ENCODE results near the gene PPP1R7. TPM values are rescaled to one million over a fixed set of nuclear protein-coding genes. Genes with fewer than 3 reads are reported as not detected.

The PPP1R7 gene
- total and polyA plus RNA-seq, 4 donors = 18.0 to 45.8 (median 29.0) TPM

DNA sequence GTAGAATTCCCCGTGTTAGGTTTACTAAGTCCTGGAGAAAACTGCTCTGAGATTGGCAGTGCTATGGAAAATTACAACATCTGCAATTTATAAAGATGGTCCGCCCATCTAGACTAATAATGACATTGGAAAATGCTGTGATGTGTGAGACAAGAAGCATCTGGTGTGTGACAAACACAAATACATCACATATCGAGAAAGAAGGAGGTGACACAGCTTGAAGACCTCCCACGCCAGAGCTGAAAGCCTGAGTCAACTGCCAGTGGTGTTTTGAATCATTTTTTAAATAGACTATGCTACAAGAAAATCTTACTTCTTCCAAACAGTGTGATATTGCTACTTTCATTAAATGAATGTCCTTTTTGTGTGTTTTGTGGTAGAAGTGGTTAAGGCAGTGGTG lies 29.6 kb downstream of the PPP1R7 start (continued):
- TF ChIP-seq, protein P1, sequence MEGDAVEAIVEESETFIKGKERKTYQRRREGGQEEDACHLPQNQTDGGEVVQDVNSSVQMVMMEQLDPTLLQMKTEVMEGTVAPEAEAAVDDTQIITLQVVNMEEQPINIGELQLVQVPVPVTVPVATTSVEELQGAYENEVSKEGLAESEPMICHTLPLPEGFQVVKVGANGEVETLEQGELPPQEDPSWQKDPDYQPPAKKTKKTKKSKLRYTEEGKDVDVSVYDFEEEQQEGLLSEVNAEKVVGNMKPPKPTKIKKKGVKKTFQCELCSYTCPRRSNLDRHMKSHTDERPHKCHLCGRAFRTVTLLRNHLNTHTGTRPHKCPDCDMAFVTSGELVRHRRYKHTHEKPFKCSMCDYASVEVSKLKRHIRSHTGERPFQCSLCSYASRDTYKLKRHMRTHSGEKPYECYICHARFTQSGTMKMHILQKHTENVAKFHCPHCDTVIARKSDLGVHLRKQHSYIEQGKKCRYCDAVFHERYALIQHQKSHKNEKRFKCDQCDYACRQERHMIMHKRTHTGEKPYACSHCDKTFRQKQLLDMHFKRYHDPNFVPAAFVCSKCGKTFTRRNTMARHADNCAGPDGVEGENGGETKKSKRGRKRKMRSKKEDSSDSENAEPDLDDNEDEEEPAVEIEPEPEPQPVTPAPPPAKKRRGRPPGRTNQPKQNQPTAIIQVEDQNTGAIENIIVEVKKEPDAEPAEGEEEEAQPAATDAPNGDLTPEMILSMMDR (IDR thresholded peaks at IDR 0.05; ENCODE audit: low read depth, low read length, missing input control) = no peak

DNA sequence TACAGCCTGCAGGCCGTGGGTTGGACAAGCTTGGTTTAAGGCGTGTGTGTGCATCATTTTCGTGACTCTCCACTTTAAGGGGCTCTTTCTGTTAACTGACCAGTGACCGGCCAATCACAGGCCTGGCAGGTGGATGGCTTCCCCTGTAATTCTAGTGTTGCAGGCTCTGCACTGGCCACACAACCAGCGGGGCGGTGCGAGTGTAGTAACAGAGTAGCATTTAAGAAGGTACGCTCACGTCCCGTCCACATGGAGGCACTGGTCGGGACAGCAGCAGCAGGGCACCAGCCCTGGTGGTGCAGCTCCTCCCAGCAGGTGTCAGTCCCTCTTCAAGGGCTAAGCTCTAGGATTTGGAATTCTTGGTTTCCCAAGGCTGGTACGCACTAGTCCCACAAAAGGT lies 30.2 kb downstream of the PPP1R7 start:
- no peak overlapping the region for H3K27ac ChIP-seq (ENCODE audit: low read depth in 1 of 2, low read length in 2 of 2)
- TF ChIP-seq, protein P2, sequence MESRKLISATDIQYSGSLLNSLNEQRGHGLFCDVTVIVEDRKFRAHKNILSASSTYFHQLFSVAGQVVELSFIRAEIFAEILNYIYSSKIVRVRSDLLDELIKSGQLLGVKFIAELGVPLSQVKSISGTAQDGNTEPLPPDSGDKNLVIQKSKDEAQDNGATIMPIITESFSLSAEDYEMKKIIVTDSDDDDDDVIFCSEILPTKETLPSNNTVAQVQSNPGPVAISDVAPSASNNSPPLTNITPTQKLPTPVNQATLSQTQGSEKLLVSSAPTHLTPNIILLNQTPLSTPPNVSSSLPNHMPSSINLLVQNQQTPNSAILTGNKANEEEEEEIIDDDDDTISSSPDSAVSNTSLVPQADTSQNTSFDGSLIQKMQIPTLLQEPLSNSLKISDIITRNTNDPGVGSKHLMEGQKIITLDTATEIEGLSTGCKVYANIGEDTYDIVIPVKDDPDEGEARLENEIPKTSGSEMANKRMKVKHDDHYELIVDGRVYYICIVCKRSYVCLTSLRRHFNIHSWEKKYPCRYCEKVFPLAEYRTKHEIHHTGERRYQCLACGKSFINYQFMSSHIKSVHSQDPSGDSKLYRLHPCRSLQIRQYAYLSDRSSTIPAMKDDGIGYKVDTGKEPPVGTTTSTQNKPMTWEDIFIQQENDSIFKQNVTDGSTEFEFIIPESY (IDR thresholded peaks at IDR 0.05) = no peak
- no peak for TF ChIP-seq FOXA1 (IDR thresholded peaks at IDR 0.05)
- no peak for TF ChIP-seq HNF4G (IDR thresholded peaks at IDR 0.05)
- TF ChIP-seq YY1 (IDR thresholded peaks at IDR 0.05) = no peak
- TF ChIP-seq JUND (IDR thresholded peaks at IDR 0.05) = no peak
- no peak overlapping the region for H3K9ac ChIP-seq (ENCODE audit: low read depth in 1 of 2, low read length in 2 of 2)

DNA sequence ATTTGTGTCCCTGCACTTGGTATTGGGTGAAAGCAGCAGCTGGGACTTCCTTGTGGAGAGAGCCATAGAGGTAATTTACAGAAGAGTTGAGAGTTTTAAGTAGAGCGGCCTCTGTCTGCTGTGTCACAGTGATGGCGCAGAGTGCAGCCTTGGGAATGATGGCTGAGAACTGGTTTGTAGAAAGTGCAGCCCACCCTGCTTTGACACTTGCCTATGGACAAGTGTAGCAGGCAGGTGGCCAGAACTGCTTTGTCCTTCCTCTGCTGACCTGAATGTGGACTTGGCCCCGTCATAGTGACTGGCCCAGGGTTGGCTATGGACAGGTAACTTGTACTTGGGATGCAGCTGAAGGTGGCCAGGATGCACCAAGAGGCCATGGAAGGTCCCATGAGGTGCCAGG lies 31.9 kb downstream of the PPP1R7 start:
- peaks cover 0 to 23% (median 11%) of the 10 kb centered on the region in 4 donors for H3K36me3 ChIP-seq (ENCODE audit: control insufficient read depth in 4 of 4, insufficient read depth in 3 of 4, low read depth in 1 of 4, low read length in 3 of 4)
- no peak for DNase-seq (ENCODE audit: low spot score)

More for the DNA sequence above, 30.2 kb downstream of the PPP1R7 start:
- Histone ChIP-seq H3K4me1 (ENCODE audit: control insufficient read depth in 4 of 4, insufficient read depth in 4 of 4, low read length in 3 of 4) (no peaks in the 10 kb centered on the region), H3K27me3 (ENCODE audit: control insufficient read depth in 4 of 4, insufficient read depth in 4 of 4, low read length in 3 of 4) (no peaks in the 10 kb centered on the region), H3K4me3 (ENCODE audit: low read depth in 1 of 3, low read length in 3 of 3) (no peak overlapping the region), H3K36me3 (ENCODE audit: control insufficient read depth in 4 of 4, insufficient read depth in 3 of 4, low read depth in 1 of 4, low read length in 3 of 4) (peaks cover 0 to 23% (median 12%) of the 10 kb centered on the region in 4 donors), H3K9me3 (ENCODE audit: control insufficient read depth in 4 of 4, low read length in 3 of 4) (no peaks in the 10 kb centered on the region)
- WGBS = 98% methylated on average over 12 of the region's 12 CpGs
- DNase-seq (ENCODE audit: low spot score) = no peak

DNA sequence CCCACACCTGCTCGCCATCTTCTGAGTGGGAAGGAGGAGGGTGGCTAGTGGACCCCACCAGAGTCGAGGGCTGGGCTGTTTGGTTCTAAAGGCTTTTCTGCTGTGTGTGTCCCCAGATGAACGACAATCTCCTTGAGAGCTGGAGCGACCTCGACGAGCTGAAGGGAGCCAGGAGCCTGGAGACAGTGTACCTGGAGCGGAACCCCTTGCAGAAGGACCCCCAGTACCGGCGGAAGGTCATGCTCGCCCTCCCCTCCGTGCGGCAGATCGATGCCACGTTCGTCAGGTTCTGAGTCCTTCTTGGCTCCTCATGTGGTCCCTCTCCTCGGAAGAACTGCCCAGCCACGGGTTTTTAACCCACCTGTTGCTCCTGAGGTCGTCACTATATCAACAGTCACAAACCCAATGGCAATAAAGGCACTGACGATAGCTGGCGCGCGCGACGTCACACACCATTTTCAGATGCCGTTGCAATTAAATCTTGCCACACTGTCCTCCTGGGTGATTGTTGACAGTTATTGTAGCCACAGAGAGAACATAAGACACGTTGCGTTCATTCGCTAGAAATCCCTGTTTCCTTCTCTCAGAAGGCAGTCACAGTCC lies 32.4 kb downstream of the PPP1R7 start:
- H3K9ac ChIP-seq (ENCODE audit: low read depth in 1 of 2, low read length in 2 of 2) = no peak overlapping the region
- DNase-seq (ENCODE audit: low spot score) = no peak
- TF ChIP-seq FOXA2 (IDR thresholded peaks at IDR 0.05) (no peak), EGR1 (IDR thresholded peaks at IDR 0.05; ENCODE audit: low read depth in 2 of 2) (no peak), RAD21 (IDR thresholded peaks at IDR 0.05) (no peak), HNF4G (IDR thresholded peaks at IDR 0.05) (no peak), FOXA1 (IDR thresholded peaks at IDR 0.05) (no peak), YY1 (IDR thresholded peaks at IDR 0.05) (no peak), JUND (IDR thresholded peaks at IDR 0.05) (no peak), TAF1 (conservative IDR thresholded peaks at IDR 0.05) (no peak)
- H3K36me3 ChIP-seq (ENCODE audit: control insufficient read depth in 4 of 4, insufficient read depth in 3 of 4, low read depth in 1 of 4, low read length in 3 of 4) = peaks cover 0 to 20% (median 11%) of the 10 kb centered on the region in 4 donors
- H3K4me3 ChIP-seq (ENCODE audit: low read depth in 1 of 3, low read length in 3 of 3) = no peak overlapping the region
- no peaks in the 10 kb centered on the region for H3K27me3 ChIP-seq (ENCODE audit: control insufficient read depth in 4 of 4, insufficient read depth in 4 of 4, low read length in 3 of 4)
- no peak overlapping the region for H3K27ac ChIP-seq (ENCODE audit: low read depth in 1 of 2, low read length in 2 of 2)
- H3K9me3 ChIP-seq (ENCODE audit: control insufficient read depth in 4 of 4, low read length in 3 of 4) = no peaks in the 10 kb centered on the region
- WGBS = 97% methylated on average over 28 of the region's 28 CpGs
- no peaks in the 10 kb centered on the region for H3K4me1 ChIP-seq (ENCODE audit: control insufficient read depth in 4 of 4, insufficient read depth in 4 of 4, low read length in 3 of 4)

More for the DNA sequence above, 31.9 kb downstream of the PPP1R7 start:
- Histone ChIP-seq H3K4me1 (ENCODE audit: control insufficient read depth in 4 of 4, insufficient read depth in 4 of 4, low read length in 3 of 4) (no peaks in the 10 kb centered on the region), H3K27me3 (ENCODE audit: control insufficient read depth in 4 of 4, insufficient read depth in 4 of 4, low read length in 3 of 4) (no peaks in the 10 kb centered on the region), H3K9me3 (ENCODE audit: control insufficient read depth in 4 of 4, low read length in 3 of 4) (no peaks in the 10 kb centered on the region), H3K9ac (ENCODE audit: low read depth in 1 of 2, low read length in 2 of 2) (no peak overlapping the region), H3K4me3 (ENCODE audit: low read depth in 1 of 3, low read length in 3 of 3) (no peak overlapping the region), H3K27ac (ENCODE audit: low read depth in 1 of 2, low read length in 2 of 2) (no peak overlapping the region)
- WGBS = 97% methylated on average over 3 of the region's 3 CpGs
- TF ChIP-seq HNF4A (conservative IDR thresholded peaks at IDR 0.05) (no peak), FOXA2 (IDR thresholded peaks at IDR 0.05) (no peak), NR2F2 (IDR thresholded peaks at IDR 0.05) (no peak), HNF4G (IDR thresholded peaks at IDR 0.05) (no peak)
- TF ChIP-seq, protein P3, sequence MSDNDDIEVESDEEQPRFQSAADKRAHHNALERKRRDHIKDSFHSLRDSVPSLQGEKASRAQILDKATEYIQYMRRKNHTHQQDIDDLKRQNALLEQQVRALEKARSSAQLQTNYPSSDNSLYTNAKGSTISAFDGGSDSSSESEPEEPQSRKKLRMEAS (IDR thresholded peaks at IDR 0.05) = no peak

Data from liver (tissue), 9 donors.